Measurements from ENCODE around the gene CARD14.

GRCh38 chr17:80201446-80201845 lies 31.6 kb downstream of the CARD14 start:
- no peak for TF ChIP-seq CTCF (IDR thresholded peaks at IDR 0.05)
- no peak for TF ChIP-seq POLR2A (IDR thresholded peaks at IDR 0.05)
